Sigmoid colon (tissue), 4 donors: Measurements from ENCODE around the gene TBL3.
A peak's percentile ranks its signal among the peaks of the same experiment; 100 is the strongest.

Source experiments
- EP300 ChIP-seq, 4 donors: sonication (generic); formaldehyde crosslinking; IDR thresholded peaks; one replicate each; pipeline ENCODE4 v1.6.1; 2017; ENCODE audit warnings: antibody characterized with exemption in 4 of 4
- POLR2AphosphoS5 ChIP-seq, 4 donors: sonication (generic); formaldehyde crosslinking; IDR thresholded peaks; one replicate each; pipeline ENCODE4 v1.6.1; 2017; ENCODE audit warnings: antibody characterized with exemption in 4 of 4
- TF ChIP-seq, protein P1 (sequence below), 4 experiments: fragments of 450-650 bp in 3 of 4; fragments of 200-600 bp in 1 of 4; IDR thresholded peaks; one replicate each; pipeline ENCODE4 v1.5.1; 2016 to 2019; ENCODE audit warnings: antibody characterized with exemption in 4 of 4, mild to moderate bottlenecking in 3 of 4, moderate library complexity in 2 of 4

DNA sequence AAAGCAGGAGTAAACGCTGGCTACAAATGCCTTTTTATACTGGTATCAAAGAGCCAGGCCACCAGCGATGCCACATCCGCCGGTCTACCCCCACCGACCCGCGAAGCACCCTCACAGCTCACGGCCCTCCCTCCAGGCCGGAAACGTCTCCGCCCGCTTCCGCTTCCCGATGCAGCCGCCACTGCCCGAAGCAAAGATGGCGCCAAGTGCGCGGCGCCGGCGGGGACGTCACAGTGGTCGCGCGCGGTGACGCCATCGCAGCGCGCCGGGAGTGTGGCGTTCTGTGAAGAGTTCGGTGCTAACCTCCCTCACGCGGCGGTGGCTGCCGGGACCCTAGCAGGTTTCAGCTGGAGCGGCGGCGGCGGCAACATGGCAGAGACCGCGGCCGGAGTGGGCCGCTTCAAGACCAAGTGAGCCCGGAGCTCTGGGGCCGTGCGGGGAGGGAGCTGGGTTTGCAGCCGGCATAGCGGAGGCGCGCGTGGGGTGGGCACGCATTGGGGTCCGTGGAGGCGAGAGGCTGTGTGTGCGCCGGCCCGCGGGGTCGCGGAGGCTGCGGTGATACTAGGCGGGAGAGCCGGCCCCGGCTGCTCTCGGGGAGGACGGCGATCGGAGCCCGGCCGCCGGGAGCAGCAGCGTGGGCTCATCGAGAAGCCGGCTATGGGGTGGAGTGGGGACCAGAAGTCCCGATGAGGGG, at the start of gene TBL3:
- peak in 1 of 4 donors; percentile 70 for TF ChIP-seq EP300 (IDR thresholded peaks at IDR 0.05)
- TF ChIP-seq, protein P1, sequence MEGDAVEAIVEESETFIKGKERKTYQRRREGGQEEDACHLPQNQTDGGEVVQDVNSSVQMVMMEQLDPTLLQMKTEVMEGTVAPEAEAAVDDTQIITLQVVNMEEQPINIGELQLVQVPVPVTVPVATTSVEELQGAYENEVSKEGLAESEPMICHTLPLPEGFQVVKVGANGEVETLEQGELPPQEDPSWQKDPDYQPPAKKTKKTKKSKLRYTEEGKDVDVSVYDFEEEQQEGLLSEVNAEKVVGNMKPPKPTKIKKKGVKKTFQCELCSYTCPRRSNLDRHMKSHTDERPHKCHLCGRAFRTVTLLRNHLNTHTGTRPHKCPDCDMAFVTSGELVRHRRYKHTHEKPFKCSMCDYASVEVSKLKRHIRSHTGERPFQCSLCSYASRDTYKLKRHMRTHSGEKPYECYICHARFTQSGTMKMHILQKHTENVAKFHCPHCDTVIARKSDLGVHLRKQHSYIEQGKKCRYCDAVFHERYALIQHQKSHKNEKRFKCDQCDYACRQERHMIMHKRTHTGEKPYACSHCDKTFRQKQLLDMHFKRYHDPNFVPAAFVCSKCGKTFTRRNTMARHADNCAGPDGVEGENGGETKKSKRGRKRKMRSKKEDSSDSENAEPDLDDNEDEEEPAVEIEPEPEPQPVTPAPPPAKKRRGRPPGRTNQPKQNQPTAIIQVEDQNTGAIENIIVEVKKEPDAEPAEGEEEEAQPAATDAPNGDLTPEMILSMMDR (IDR thresholded peaks at IDR 0.05): no peak
- TF ChIP-seq POLR2AphosphoS5 (IDR thresholded peaks at IDR 0.05): peak; percentile 97 to 99 (median 99)
